Activated naive CD4-positive, alpha-beta T cell (primary cell): Measurements from ENCODE around the gene RAPGEF3.

ENCODE experiments used
- DNase-seq, 4 experiments: peaks; one replicate each; lab custom pipeline; 2025; lab: John Stamatoyannopoulos, UW

The RAPGEF3 gene

DNA sequence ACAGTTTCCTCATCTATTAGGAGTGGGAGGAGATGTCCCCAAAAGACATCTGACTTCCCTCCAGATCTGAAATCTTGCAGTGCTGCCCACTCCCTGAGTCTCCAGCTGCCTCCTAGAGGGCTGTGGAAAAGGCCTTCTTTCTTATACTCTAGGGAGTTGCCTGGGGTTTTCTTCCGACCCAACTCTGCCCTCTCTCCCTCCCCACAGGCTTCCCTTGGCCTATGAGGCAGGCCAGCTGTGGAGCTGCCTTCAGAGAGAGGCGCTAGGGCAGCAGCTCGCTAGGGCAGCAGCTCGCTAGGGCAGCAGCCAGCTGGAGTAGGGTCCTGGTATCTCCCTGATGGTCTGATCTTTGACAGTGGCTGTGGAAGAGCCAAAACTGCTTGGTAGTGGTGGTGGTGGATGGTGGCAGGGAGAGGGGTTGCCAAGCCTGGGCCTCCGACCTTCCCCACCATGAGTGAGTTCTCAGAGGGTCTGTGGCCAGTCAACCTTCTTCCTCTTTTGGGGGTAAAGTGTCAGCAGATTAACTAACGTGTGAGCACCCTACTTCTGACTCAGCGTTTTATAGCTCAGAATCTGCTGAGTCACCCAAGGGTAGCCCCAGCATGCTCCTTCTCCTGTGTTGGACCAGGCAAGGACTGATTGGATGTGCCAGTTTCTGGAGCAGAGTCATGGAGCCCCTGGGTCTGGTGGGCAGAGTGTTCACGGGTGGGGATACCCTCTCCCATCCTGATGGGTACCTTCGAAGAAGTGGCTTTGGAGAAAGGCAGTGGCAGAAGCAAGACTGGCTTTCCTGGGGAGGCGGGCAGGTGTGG, 16.6 kb upstream of the RAPGEF3 start:
- DNase-seq, result no peak

DNA sequence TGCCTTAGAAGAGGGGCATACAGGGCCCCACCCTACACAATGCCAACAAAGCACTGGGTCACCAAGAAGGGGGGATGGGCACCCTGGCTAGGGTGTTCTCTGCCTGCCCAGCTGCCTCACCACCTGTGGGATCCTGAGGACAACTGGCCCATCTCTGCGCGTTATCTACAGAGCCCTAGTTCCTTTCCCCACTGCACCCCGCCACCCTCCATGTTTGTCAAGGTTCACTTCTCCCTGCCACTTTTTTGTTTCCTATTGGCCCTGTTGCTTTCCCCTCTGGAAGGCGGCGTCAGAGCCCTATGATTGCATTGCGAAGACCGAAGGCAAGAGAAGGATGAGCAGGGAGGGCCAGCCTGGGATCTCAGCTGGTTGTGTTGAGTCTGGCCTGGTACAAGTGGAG, 16.0 kb upstream of the RAPGEF3 start:
- DNase-seq, result no peak

DNA sequence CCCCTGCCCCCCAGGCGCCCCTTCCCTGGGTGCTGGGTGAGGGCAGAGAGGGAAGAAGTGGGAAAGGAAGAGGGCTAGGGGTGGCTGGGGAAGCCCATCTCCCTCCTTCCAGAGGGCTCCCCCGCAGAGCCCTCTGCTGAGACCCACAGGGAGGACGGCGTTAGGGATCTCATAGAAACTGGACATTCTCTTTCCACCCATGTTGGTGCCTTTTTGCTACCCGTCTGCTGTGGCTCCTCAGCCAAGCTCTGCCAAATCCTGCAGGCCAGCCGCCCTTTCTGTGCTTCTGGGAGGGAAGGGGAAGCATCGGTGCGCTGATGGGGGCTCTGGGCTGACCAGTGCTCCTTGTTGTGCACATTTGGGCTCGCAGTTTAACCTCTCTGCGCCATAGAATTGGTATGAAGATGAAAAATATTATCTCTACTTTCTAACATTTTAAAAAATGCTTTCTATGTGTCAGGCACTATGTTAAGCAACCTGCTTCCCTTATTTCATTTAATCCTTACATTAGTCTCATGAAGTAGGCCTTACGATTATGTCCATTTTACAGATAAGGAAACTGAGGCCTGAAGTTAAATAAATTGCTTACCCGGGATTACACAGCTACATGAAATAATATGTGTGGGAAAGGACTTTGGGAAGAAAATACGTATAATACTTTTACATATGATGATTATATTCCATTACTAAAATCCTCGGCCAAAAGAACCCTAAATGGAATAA, 15.3 kb upstream of the RAPGEF3 start:
- no peak for DNase-seq

DNA sequence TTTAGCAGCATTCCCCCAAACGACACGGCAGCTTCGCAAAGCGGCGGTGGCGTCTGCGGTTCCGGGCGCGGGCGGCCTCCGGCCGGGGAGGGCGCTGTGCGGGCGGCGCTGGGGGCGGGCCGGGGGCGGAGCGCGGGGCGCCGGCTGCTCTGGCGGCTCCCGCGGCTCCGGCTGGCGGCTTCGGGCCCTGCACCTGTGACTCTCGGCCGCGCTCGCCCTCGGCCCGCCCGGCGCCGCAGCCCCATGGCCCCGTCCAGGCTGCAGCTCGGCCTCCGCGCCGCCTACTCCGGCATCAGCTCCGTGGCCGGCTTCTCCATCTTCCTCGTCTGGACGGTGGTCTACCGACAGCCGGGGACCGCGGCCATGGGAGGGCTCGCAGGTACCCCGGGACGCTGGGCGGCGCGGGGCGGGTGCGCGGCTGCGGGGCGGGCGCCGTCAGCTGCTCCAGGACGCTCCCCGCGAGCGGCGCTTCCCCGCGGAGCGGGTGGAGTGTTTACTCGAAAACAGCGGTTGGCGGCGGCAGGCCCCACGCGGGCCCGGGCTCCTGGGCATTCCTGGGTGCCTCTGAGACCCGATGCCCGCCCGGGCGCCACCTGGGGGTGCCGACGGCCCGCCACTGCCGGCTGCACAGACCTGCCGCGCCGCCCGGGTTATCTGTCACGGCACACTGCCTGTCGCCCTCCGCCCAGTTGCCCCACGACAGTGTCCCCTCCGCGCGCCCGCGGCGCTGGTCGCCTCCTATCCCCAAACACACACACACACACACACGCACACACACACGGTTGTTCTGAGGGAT, 14.6 kb upstream of the RAPGEF3 start, which contains the start of gene SLC48A1:
Gene SLC48A1, plus strand, starts transcription at position 177 of the 796 bp plus-strand sequence. Its CDS starts 67 bp downstream, at position 244.
- peak; percentile 27 to 77 (median 48) for DNase-seq

DNA sequence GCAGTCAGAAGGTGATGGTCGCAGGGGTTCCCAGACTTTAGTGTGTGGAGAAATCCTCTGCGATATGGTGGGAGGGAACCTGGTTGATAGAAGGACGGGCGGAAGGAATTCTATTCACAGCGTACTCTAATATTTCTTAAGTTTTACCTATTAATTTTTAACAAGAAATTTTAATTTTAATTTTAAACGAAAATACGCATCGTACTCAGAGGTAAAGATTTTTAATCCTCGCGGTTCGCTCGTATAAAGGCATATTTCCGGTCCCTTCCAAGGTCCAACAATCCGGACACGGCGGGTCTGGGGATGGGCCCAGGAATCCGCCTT, 14.0 kb upstream of the RAPGEF3 start:
- DNase-seq, result no peak

DNA sequence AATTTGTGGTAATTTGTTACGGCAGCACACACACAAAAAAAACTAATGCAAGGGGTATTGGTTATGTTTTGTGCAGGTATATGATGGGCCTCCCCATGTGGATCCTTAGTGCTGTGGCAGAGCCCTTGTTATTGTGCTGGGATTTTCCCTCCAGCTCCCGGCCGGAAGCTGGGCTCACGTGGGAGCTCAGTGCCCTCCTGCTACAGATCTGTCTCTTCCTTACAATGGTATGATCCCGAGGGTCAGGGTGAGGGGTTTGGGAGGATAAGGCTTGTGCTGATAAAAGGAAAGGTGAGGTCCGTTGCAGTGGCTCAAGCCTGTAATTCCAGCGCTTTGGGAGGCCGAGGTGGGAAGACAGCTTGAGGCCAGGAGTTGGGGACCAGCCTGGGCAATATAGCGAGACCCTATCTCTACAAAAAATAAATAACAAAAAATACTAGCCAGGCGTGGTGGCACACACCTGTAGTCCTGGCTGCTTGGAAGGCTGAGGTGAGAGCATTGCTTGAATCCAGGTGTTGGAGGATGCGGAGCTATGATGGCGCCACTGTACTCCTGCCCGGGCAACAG, 13.5 kb upstream of the RAPGEF3 start:
- DNase-seq, result no peak

DNA sequence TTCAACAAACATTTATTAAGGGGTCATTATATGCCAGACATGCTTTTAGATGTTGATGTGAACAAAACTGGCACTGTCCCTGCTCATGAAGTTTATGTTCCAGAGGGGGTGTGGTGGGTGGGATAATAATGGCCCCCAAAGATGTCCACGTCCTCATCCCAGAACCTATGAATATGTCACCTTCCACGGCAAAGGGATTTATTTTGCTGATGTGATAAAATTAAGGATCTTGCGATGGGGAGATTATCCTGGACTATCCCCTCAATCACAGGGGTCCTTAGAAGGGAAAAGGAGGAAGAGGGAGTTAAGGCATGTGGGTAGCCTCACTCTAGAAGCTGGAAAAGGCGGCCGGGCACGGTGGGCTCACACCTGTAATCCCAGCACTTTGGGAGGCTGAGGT, 12.6 kb upstream of the RAPGEF3 start:
- no peak for DNase-seq

DNA sequence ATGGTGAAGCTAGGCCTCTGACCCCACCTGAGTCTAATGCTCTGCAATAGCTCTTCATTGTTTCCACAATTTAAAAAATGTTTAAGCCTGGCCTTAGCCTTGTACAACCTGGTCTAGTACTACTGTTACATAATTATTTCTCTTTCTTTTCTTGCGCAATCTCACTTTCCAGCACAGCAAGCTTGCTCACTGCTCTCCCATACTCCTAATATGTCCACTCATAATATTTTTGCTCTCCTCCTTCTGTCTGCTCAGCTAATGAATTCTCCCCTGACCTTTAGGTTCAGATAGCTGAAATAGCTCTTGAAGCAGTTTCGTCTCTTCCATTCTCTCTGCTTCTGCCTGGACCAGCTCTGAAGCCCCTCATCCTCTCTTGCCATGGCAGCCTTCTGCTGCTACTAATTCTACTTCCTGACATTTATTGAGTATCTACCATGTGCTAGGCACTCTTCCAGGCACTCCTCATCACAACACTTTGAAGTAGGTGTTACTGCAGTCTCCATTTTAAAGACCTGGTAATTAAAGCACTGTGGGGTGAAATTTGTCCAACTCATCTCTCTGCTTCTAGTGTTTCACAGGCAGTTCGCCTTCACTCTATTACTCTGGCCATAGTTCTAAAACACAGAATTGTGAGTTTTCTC, 11.5 kb upstream of the RAPGEF3 start:
- no peak for DNase-seq

DNA sequence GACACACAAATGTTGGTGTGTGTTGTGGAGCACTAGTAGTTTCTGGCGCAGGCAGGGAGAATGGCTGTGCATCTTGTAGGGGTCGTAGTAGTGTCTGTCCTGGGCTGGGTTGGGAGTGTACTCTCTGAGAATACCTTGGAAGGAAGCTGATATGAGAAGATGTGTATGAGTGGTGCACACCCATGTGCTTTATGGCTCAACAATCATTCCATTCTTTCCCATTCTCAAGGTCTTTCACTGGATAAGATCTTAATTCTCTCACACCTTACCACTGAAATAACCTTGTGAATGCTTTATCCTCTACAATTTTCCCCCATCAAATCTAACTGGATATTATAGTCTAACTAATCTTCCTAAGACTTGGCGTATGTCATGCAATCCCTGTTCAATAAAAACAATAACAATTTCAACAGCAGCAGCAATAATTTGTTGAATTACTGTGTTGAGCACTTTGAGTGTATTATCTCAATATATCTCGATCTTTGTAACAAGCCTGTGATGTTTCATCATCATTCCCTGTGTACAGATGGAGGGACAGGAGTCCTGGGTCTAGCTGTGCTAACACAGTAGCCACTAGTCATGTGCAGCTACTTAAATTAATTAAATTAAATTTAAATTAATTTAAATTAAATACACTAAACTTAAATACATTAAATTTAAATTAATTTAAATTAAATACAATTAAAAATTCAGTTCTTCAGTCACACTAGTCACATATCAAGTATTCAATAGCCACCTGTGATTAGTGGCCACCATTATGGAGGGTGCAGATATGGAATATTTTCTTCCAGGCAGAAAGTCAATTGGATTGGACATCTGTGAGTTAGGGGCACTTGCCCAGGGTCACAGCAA, 10.8 kb upstream of the RAPGEF3 start:
- no peak for DNase-seq

DNA sequence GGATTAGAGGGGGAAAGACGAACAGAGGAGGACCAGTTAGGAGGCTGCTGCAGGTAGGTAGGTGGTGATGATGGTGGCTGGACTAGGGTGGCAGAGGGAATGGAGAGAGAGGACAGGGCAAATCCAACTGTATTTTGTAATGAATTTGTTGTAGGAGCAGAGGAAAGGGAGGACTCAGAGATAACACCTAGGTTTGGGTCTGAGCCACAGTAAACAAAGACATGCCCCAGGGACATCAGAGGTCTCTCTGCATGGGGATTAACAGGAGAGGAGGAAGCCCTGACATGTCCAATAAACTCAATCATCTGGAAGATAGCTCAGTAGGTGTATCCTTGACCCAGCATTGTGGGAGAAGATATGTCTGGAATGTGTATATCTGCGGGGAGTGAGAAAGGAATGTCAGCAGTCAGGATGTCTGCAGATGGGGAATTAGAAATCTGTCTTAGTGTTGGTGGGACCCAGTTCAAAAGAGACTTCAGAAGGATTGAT, 9.7 kb upstream of the RAPGEF3 start:
- no peak for DNase-seq

DNA sequence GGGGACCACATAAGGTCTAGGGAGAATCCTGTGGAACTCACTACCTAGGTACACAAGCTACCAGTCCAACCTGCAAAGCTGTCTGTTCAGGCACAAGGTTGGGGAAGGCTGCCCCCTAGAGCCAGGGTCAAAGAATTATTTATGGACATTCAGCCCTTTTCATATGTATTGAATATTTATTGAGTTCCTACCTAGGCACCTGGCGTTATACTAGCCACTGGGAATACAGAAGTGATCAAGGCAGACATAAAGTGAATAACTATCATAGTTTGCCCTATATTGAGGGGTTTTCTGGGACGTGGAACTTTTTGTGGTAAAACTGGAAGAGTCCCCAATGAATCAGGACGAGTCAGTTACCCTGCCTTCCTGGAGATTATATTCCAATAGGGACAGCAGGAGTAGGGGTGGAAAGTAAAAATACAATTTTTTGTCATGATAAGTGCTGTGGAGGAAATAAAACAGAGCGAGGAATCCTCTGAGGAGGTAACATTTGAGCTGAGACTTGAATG, 8.6 kb upstream of the RAPGEF3 start:
- DNase-seq, result peak in 3 of 4 experiments; percentile 19 to 60 (median 35)

DNA sequence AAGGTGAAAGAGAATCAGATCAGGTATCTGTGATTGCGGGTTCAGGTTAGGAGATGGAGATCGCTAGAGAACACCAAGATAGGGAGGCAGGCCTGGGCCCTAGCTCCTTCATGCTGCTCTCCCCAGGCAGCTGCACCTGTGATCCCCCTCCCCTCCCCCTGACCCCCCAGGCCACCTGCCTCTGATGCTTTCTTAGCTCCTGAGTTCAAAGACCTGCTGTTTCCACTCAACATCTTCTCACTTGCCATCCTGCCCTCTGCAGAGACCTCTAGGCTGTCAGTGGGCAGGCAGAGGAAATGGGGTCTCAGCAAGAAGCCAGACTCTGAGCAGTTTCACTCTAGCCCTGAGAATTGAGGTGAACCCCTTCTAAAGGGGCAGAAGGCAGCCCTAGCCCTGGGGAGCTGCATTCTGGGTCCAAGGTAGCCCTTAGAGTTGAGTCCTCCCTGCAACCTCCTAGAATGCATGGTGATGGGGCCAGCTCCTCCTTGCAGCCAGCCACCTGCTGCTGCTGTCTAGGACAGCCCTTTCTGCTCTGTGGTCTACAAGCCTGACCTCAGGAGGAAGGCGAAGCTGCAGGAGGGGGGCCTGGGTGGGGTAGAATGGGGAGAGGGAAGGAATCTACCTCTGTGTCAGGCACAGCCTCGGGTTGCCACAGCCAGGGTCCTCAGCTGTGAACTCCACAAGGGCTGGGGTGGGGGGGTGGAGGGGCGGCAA, 8.0 kb upstream of the RAPGEF3 start:
- DNase-seq, result no peak

DNA sequence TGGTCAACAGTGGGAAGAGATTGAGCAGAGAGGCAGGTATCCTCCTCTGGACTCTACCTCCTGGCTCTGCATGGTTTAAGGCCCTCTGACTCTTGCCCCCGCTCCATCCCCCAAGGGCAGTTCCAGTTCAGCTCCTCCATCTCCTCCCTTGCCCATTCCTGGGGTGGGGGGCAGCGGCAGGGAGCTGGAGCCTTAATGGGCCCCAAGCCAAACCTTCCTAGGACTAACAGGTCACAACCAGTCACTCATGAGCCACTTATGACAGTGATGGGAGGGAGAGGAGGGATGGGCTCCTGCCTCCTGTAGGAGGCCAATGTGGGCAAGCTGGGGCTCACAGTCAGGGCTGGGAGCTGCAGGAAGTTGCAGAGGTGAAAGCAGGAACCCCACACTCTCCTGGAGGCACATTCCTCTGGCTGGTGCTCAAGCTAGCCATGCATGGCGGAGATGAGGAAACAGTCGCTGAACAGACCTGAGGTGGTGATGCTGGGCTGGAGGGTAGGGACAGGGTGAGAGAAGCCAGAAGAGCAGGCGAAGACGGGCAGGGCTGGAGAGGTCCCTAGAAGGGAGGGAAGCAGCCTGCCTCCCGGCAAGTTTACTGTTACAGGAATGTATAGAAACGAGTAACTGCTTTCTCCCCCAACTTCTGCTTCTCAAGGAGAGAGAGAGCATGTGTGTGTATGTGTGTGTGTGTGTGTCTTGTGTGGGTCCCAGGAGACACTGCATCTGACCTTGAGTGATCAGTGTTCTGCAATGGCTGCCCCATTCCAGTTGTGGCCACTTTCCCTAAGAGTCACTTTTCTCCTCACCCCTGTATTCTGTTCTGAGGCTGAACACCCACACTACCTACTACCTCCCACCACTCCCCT, 5.0 kb upstream of the RAPGEF3 start:
- no peak for DNase-seq

DNA sequence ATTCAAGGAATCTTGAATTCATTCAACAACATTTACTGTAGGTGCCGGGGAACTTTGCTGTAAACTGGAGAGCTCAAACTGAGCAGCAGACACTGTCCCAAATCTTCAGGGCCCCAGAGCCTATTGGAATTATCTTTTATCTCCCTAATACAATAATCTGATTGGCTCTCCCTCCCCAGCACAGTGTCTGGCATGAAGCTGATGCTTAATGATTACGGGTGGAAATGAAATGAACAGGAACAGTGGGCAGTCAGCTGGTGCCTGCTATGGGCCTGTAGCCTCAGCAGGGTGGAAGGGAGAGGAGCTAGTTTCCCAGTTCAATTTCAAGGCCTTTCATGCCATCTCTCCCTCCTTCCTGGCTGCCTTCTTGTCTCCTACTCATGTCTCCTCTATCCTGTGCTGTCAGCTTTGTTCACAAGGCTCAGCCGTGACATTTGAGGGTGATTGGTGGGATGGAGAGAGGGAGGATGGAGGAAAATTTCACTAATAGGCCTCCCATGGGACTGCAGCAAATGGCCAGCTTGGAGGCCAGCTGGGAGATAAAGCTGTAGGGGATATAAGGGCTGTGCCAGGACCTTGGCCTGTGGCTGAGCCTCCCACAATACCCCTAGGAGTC, 4.3 kb upstream of the RAPGEF3 start:
- no peak for DNase-seq

DNA sequence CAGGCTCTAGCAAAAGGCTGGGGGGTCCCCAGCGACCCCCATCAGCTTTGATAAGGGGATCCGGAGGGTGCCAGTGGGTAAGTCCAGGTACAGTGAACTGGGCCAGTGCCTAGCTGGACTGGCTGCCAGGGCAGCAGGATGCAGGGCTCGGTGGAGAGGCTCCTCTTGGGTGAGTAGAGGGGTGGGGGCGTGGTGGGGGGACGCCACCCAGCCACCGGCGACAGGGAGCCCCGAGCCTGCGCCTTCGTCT, 171 bp downstream of the RAPGEF3 start:
- DNase-seq, result no peak

DNA sequence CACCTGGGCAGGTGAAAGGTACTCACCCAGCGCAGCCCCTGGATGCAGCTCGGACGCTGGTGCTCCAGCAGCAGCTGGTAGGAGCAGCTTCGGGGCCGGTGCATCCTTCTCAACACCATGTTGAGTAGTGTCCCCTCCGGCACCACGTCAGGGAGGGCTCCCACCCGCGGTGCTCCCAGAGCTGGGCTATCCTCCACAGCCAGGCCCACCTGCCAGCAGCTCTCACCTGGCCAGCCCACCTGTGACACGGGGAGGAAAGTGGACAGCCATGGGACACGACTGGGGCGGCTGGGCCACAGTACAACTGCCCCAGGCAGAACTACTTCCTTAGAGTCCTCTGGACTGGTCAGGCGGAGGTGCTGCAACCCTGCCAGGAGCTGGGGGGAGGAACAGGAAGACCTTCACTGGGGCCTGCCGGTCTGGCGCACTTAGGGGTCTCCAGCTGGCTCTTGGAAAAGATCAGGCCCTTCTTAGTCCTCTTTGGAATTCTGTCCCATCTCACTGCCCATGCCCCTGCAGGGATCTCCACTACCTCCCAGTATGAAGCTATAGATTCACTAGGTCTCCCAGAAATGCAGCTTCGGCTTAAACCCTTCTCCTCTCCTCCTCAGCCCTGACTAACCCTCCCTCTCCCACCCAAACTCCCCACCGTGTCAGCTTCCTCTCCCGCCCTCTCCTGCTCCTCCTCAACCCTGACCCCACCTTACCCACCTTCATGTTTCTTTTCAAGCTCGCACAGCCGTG, 668 bp downstream of the RAPGEF3 start:
- no peak for DNase-seq

DNA sequence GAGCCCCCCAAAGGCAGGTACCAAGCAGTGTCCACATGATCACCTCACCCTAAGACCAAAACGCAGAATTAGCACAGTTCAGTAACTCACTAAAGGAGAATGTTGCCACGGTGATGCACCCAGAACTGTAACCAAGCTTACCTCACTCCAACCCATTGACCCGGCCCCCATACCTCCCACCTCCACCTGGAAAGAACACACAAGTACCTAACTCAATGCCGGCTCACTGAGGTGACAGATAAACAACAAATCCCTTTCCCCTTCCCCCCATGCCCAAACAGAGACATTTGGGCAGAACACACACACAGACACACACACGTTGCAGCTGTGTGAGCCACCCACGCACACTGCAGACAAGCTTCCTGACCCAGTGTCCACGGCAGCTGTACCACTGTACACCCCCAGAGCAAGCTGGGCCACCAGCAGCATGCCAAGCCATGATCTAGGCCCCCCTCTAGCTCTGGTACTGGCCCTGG, 1.3 kb downstream of the RAPGEF3 start:
- DNase-seq, result no peak
